ENCODE measurements around the gene TIGD2. TPM values are rescaled to one million over a fixed set of nuclear protein-coding genes. Genes with fewer than 3 reads are reported as not detected.
A peak's percentile ranks its signal among the peaks of the same experiment; 100 is the strongest.

Gene TIGD2
- 7.0 and 10.1 TPM in 2 replicates for total RNA-seq (ENCODE audit: low replicate concordance)

GRCh38 chr4:89110986-89111832 lies at the start of gene TIGD2:
Gene TIGD2 (plus strand): TSS chr4:89111533. CDS start chr4:89112975, 1,442 bp downstream.
- peak; percentile 76 for DNase-seq (ENCODE audit: low read depth)
- peak within 1 kb of the TSS; percentile 88 for H3K4me3 ChIP-seq (ENCODE audit: low read depth, low read length)
- TF ChIP-seq CTCF (IDR thresholded peaks at IDR 0.05; ENCODE audit: insufficient read depth, low read length): peak; percentile 74

GRCh38 chr4:89064848-89065247 lies 46.5 kb upstream of the TIGD2 start:
- DNase-seq (ENCODE audit: low read depth): peak; percentile 39
- no peak overlapping the region for H3K4me3 ChIP-seq (ENCODE audit: low read depth, low read length)
- no peak for TF ChIP-seq CTCF (IDR thresholded peaks at IDR 0.05; ENCODE audit: insufficient read depth, low read length)

GRCh38 chr4:89067417-89067816 lies 43.9 kb upstream of the TIGD2 start:
- TF ChIP-seq CTCF (IDR thresholded peaks at IDR 0.05; ENCODE audit: insufficient read depth, low read length): no peak
- H3K4me3 ChIP-seq (ENCODE audit: low read depth, low read length): no peak overlapping the region
- no peak for DNase-seq (ENCODE audit: low read depth)

- TF ChIP-seq CTCF (IDR thresholded peaks at IDR 0.05; ENCODE audit: insufficient read depth, low read length): no peak
- no peak overlapping the region for H3K4me3 ChIP-seq (ENCODE audit: low read depth, low read length)
- no peak for DNase-seq (ENCODE audit: low read depth)
Observed at GRCh38 chr4:89069481-89069880, 41.9 kb upstream of the TIGD2 start.

- no peak for TF ChIP-seq CTCF (IDR thresholded peaks at IDR 0.05; ENCODE audit: insufficient read depth, low read length)
- DNase-seq (ENCODE audit: low read depth): no peak
- no peak overlapping the region for H3K4me3 ChIP-seq (ENCODE audit: low read depth, low read length)
Observed at GRCh38 chr4:89070041-89070440, 41.3 kb upstream of the TIGD2 start.

- DNase-seq (ENCODE audit: low read depth): no peak
- no peak for TF ChIP-seq CTCF (IDR thresholded peaks at IDR 0.05; ENCODE audit: insufficient read depth, low read length)
- H3K4me3 ChIP-seq (ENCODE audit: low read depth, low read length): no peak overlapping the region
Observed at GRCh38 chr4:89071311-89071710, 40.0 kb upstream of the TIGD2 start.

Measured in fibroblast of the aortic adventitia (primary cell).